GM12874 (cell line): ENCODE results near the gene ARHGAP26.

ENCODE experiments used
- TF ChIP-seq, protein P1 (sequence below): IDR thresholded peaks from 2 replicates; pipeline ENCODE4 v1.5.1; 2011; ENCODE audit warnings: low read depth, mild to moderate bottlenecking, control low read depth, low read length, moderate library complexity; ENCODE audit not compliant: insufficient read depth

ARHGAP26 gene

DNA sequence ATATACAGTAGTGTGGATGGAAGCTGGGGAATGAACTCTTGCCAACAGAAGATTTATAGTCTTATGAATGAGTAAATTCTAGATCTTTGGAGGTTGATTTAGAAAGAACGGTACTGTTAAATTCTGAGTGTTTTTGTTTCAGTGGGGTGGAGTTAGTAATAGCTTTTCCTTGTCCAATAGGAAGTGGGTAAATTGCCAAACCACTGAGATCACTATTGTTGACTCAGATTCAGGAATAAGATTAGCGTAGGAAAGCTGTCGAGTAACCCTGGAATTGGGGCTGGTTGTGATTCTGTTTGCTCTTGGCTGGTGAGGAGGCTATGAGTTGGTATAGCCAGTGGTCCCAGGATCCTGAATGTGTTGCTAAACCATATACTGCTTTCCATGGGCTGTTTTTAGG is 155.6 kb downstream of the ARHGAP26 start:
- TF ChIP-seq, protein P1, sequence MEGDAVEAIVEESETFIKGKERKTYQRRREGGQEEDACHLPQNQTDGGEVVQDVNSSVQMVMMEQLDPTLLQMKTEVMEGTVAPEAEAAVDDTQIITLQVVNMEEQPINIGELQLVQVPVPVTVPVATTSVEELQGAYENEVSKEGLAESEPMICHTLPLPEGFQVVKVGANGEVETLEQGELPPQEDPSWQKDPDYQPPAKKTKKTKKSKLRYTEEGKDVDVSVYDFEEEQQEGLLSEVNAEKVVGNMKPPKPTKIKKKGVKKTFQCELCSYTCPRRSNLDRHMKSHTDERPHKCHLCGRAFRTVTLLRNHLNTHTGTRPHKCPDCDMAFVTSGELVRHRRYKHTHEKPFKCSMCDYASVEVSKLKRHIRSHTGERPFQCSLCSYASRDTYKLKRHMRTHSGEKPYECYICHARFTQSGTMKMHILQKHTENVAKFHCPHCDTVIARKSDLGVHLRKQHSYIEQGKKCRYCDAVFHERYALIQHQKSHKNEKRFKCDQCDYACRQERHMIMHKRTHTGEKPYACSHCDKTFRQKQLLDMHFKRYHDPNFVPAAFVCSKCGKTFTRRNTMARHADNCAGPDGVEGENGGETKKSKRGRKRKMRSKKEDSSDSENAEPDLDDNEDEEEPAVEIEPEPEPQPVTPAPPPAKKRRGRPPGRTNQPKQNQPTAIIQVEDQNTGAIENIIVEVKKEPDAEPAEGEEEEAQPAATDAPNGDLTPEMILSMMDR = no peak

DNA sequence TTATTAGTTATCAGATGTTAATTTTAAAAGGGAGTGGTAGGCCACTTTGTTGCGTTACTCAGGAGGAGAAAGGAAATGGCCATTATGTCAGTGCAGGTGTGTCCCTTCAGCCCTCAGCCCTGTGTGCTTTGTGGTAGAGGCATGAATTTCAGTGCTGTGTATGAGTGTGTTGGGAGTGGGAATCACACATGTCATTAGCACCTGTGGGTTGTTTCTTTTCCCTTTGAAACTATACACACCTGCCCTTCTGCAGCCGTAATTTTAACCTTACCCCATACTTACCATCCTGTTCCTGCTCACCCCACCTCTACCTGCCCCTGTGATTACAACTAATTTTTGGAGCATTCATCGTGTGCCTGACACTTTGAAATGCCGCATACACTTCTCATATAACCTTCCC is 156.4 kb downstream of the ARHGAP26 start:
- TF ChIP-seq, protein P1 = no peak

DNA sequence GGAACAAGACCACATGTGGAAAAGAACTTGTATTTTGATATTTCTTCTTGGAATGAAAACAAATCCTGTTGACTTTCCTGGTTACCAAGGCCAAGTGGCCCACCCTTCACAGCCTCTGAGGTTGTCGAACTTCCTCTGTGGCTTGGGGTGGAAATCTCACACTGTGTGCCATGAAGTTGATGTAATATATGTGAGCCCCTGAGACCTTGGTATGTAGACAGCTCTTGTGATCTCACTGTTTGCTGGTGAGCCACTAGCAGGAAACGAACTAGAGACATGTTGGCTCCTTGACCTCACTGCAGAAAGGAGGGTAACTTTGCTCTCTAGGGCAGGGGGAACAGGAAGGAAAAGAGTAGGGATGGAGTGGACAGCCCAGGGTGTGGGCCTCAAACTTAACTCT is 159.4 kb downstream of the ARHGAP26 start:
- TF ChIP-seq, protein P1 = no peak

DNA sequence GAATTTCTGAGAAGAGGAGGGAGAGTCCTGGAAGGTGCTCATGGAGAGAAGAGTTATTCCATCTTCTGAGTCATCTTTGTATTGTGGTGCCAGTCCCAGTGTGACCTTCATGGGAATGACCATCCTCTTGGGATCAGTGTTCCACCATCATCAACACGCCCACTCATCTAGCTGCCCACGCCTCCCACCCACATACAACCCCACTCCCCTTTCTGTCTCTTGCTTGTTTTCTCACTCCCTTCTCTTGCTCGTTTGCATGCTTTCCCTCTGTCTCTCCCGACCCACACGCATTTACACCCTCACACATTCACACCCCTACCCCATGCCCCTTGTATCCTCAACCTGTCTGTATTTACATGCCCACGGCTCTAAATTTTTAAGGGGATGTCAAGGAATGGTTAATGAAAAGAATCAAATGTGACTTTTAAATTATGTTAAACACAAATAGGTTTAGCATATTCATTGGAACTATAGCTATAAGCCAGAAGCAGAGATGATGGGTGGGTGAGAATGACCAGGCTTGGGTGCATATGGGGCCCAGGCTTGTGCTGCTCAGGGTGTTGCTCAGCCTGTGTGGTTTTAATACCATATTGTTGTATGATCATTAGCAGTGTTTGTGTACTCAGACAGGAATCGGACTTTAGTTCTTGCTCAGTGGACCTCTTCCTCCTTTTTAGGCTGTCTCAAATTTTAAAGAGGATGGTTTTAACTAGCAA is 160.4 kb downstream of the ARHGAP26 start:
- TF ChIP-seq, protein P1 = no peak

DNA sequence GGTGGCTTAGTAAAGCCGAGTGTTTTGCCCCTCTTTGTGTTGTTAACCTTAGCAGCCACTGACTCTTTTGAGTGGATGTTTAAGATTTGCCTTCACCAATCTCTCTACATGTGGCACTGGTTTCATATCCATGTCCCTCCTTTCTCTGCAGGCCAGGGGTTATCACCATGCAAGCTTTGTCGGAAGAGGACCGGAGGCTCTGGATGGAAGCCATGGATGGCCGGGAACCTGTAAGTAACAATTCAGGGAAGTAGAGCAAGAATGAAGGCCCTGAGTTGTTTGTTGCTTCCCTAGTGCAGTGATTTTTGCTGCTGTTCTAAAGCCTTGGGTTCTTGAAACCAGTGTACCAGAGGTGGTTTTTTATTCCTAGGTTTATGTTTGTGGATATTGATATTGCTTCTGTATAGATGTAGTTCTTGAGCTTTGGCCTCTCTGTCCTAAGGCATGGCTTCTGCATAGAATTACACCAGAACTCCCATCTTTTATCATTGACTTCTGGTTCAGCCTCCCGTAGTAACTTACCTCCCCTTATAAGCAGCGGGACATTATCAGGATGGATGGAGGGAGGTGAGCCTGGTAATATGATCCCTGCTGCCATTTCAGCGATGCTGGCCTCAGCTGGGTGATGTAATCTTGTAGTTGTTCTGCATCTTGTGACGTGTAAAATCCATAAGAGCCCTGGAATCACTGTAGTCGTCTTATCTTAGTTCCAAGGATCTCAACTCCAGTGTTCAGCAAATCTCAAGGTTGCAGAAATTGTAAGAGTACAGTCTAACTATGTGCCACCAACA is 161.9 kb downstream of the ARHGAP26 start:
- TF ChIP-seq, protein P1 = no peak

DNA sequence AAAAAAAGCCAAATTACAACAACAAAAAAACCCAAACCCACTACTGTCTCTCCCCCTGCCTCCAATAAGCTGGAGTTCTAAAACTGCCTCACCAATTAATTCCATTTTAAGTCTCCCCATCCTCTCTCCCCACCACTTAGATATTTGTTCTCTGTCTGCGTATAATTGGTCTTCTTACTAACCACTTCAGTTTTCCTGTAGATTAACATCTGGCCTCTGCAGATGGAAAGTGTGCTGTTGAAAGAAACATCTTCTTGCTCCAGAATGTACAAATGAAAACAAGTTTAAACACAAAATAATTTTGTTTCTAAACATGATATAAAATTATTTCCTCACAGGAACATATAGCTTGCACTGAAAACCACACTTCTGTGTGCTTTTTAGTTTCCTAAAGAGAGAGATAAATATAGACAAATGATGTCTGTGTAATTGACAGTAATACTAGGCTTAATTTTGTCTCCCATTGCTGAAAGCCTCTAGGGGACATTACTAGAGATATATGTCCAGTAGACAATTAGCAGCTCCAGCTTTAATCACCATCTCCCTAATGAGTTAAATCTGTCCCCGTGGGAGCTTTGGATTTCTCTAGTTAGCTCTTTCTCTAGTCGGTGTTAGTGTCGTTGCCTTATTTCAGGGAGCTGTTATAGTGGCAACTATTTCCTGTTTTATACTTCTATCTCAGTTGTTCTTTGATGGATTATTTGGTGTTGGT is 164.0 kb downstream of the ARHGAP26 start:
- TF ChIP-seq, protein P1 = no peak

DNA sequence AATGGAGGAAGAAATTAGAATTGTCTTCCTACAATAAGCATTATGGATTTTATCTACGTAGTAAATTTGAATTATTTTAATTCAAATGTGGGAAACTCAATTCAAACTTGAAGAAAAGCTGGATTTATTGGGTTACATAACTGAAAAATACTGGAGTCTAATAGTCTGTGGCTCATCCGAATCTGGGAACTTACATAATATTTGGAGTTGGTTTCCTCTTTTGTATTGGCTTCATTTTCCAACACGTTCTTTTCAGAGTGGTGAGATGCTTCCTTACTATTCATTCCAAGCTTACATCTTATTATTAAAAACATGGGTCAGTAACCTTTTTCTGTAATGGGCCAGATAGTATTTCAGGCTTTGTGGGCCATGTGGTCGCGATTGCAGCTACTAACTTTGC is 164.8 kb downstream of the ARHGAP26 start:
- TF ChIP-seq, protein P1 = no peak
